CD14-positive monocyte (primary cell): ENCODE results near the gene DGKA. TPM values are rescaled to one million over a fixed set of nuclear protein-coding genes. Genes with fewer than 3 reads are reported as not detected.

Experiments used
- DNase-seq, 3 donors: peaks; one replicate each; pipeline ENCODE4 v3.0.0-alpha.2; 2011 to 2022
- H2AFZ ChIP-seq: 2 replicates; pipeline ENCODE4 v1.6.0; 2012; ENCODE audit warnings: mild to moderate bottlenecking, low read depth, low read length, inconsistent platforms; ENCODE audit not compliant: insufficient read depth, poor library complexity, severe bottlenecking
- H3K27ac ChIP-seq, 2 donors: 1 replicate in 1 of 2; 2 replicates in 1 of 2; pipeline ENCODE4 v1.5.1; 2012 to 2013; ENCODE audit warnings: low read length in 2 of 2, control low read depth in 1 of 2, inconsistent platforms in 1 of 2, low read depth in 1 of 2, mild to moderate bottlenecking in 1 of 2
- H3K27me3 ChIP-seq, 2 donors: one replicate each; pipeline versions ENCODE4 v1.6.0 to v1.6.1; 2011 to 2013; ENCODE audit warnings: low read length in 2 of 2; ENCODE audit not compliant: control insufficient read depth in 2 of 2, insufficient read depth in 2 of 2
- H3K36me3 ChIP-seq, 2 donors: replicated peaks in 1 of 2; 1 replicate in 1 of 2; 2 replicates in 1 of 2; pipeline versions ENCODE4 v1.5.1 to v1.6.1; 2012 to 2013; ENCODE audit warnings: low read length in 2 of 2, control low read depth in 1 of 2, inconsistent platforms in 1 of 2, mild to moderate bottlenecking in 1 of 2; ENCODE audit not compliant: insufficient read depth in 2 of 2, control insufficient read depth in 1 of 2
- H3K4me1 ChIP-seq, 2 donors: 1 replicate in 1 of 2; 2 replicates in 1 of 2; pipeline versions ENCODE4 v1.5.1 to v1.6.1; 2012 to 2013; ENCODE audit warnings: low read length in 2 of 2, control low read depth in 1 of 2, inconsistent platforms in 1 of 2, mild to moderate bottlenecking in 1 of 2, moderate library complexity in 1 of 2; ENCODE audit not compliant: insufficient read depth in 2 of 2, control insufficient read depth in 1 of 2
- H3K4me2 ChIP-seq: replicated peaks from 2 replicates; pipeline ENCODE3; 2012; ENCODE audit warnings: low read length, moderate library complexity, mild to moderate bottlenecking; ENCODE audit not compliant: poor library complexity, severe bottlenecking; ENCODE audit errors: extremely low read depth
- H3K4me3 ChIP-seq, 3 experiments: fragments of 200-600 bp in 1 of 3; sonication (generic) in 1 of 3; replicated peaks in 1 of 3; 1 replicate in 2 of 3; 2 replicates in 1 of 3; pipeline ENCODE4 v1.5.1; 2011 to 2013; ENCODE audit warnings: low read length in 3 of 3, mild to moderate bottlenecking in 3 of 3, control low read depth in 2 of 3, low read depth in 2 of 3, inconsistent platforms in 1 of 3, moderate library complexity in 1 of 3
- H3K79me2 ChIP-seq: 2 replicates; pipeline ENCODE4 v1.6.0; 2012; ENCODE audit warnings: mild to moderate bottlenecking, control low read depth, inconsistent platforms, low read length, moderate library complexity; ENCODE audit not compliant: insufficient read depth
- H3K9ac ChIP-seq: 2 replicates; pipeline ENCODE4 v1.6.0; 2017; ENCODE audit warnings: low read length, mild to moderate bottlenecking; ENCODE audit not compliant: insufficient read depth, poor library complexity, severe bottlenecking
- H3K9me3 ChIP-seq, 2 donors: replicated peaks in 1 of 2; 1 replicate in 1 of 2; 2 replicates in 1 of 2; pipeline versions ENCODE4 v1.5.1 to v1.6.1; 2012 to 2013; ENCODE audit warnings: low read length in 2 of 2, control low read depth in 1 of 2; ENCODE audit not compliant: control insufficient read depth in 1 of 2, insufficient read depth in 1 of 2
- H4K20me1 ChIP-seq: 2 replicates; pipeline ENCODE4 v1.6.0; 2012; ENCODE audit warnings: mild to moderate bottlenecking, low read length, control low read depth, moderate library complexity; ENCODE audit not compliant: insufficient read depth
- H3K27ac Mint-ChIP-seq, 7 donors: one replicate each; pipeline ENCODE4 v1.8.0; 2020; ENCODE audit warnings: mild to moderate bottlenecking in 7 of 7, mixed read lengths in 7 of 7, moderate library complexity in 6 of 7, inconsistent platforms in 2 of 7
- H3K27me3 Mint-ChIP-seq, 3 donors: one replicate each; pipeline ENCODE4 v1.8.0; 2021 to 2022; ENCODE audit warnings: low read depth in 3 of 3, mild to moderate bottlenecking in 3 of 3, mixed read lengths in 3 of 3, moderate library complexity in 3 of 3, inconsistent platforms in 1 of 3
- H3K36me3 Mint-ChIP-seq, 2 donors: one replicate each; pipeline ENCODE4 v1.8.0; 2020; ENCODE audit warnings: mixed read lengths in 2 of 2, inconsistent platforms in 1 of 2, mild to moderate bottlenecking in 1 of 2
- H3K4me1 Mint-ChIP-seq: one replicate; pipeline ENCODE4 v1.8.0; 2020; ENCODE audit warnings: mild to moderate bottlenecking, mixed read lengths
- H3K4me3 Mint-ChIP-seq, 2 donors: one replicate each; pipeline ENCODE4 v1.8.0; 2020; ENCODE audit warnings: mild to moderate bottlenecking in 2 of 2, mixed read lengths in 2 of 2, moderate library complexity in 1 of 2
- H3K9me3 Mint-ChIP-seq, 7 donors: one replicate each; pipeline ENCODE4 v1.8.0; 2020 to 2022; ENCODE audit warnings: mixed read lengths in 7 of 7, mild to moderate bottlenecking in 6 of 7, moderate library complexity in 6 of 7, inconsistent platforms in 2 of 7
- CTCF ChIP-seq: fragments of 200-600 bp; IDR thresholded peaks from one replicate; pipeline ENCODE4 v1.8.0; 2022; ENCODE audit warnings: antibody characterized with exemption, mild to moderate bottlenecking
- WGBS: methylation state at CpG from one replicate; pipeline ENCODE4 v1.1.5; 2013; ENCODE audit warnings: missing lambda C conversion rate; ENCODE audit not compliant: insufficient coverage; 5-methylcytosine and 5-hydroxymethylcytosine counted together
- intact Hi-C, 2 donors: fragments of 100-400 bp; cut with micrococcal nuclease; formaldehyde crosslinking; loops; one replicate each; pipeline versions ENCODE4 v1.15.0 to v1.15.1; 2023
- polyA plus RNA-seq, 3 donors: library from polyadenylated mRNA; depleted of rRNA in 1 of 3; unstranded in 2 of 3; stranded (reverse) in 1 of 3; fragments of 300-500 nt in 2 of 3; fragments of >200 nt in 1 of 3; fragmentation: Illumina TruSeq in 2 of 3; gene quantifications; 1 replicate in 2 of 3; 2 replicates in 1 of 3; pipeline ENCODE4 v1.2.3, GENCODE V29; 2012 to 2021

DGKA gene
- polyA plus RNA-seq, 3 donors, result 16.0 to 99.1 (median 21.4) TPM

GRCh38 chr12:55932551-55932910, 1.6 kb downstream of the DGKA start:
- Mint-ChIP-seq H3K9me3 (no peaks in the 10 kb centered on the region), H3K36me3 (peaks cover 19 to 22% of the 10 kb centered on the region in 2 donors), H3K4me1 (peaks cover 61% of the 10 kb centered on the region), H3K4me3 (peak overlapping the region; percentile 97 to 99), H3K27ac (peak overlapping the region; percentile 85 to 99 (median 94)), H3K27me3 (peaks cover 0 to 3% (median 1%) of the 10 kb centered on the region in 3 donors)
- no CpG with 5 or more reads among the region's 4 CpGs for WGBS
- no peak for TF ChIP-seq CTCF
- Histone ChIP-seq H4K20me1 (peaks cover 13% of the 10 kb centered on the region), H3K4me1 (peaks cover 57 to 59% of the 10 kb centered on the region in 2 donors), H3K79me2 (peaks cover 53% of the 10 kb centered on the region), H3K9ac (peak overlapping the region; percentile 82), H3K27me3 (no peaks in the 10 kb centered on the region), H3K4me2 (peak overlapping the region; percentile 88), H3K36me3 (peaks cover 10 to 23% of the 10 kb centered on the region in 2 donors), H3K27ac (peak overlapping the region; percentile 76 to 96), H2AFZ (peak overlapping the region; percentile 70), H3K9me3 (no peaks in the 10 kb centered on the region), H3K4me3 (peak overlapping the region; percentile 92 to 97 (median 96))
- peak; percentile 63 to 77 (median 67) for DNase-seq
- intact Hi-C loops, result loop anchor here in 1 of 2 donors (5.0 kb wide), 1 partner anchor 35 kb away; the partner anchor contains the start of genes CDK2 and PMEL

- Histone ChIP-seq H3K9me3 (no peaks in the 10 kb centered on the region), H3K27me3 (no peaks in the 10 kb centered on the region), H2AFZ (no peak overlapping the region), H3K4me1 (peaks cover 52 to 55% of the 10 kb centered on the region in 2 donors), H3K36me3 (peaks cover 18 to 31% of the 10 kb centered on the region in 2 donors), H3K79me2 (peaks cover 46% of the 10 kb centered on the region), H3K9ac (peak overlapping the region; percentile 82), H3K4me2 (peak overlapping the region; percentile 88), H4K20me1 (peaks cover 13% of the 10 kb centered on the region), H3K4me3 (peak overlapping the region in 2 of 3 experiments; percentile 96 to 97), H3K27ac (peak overlapping the region; percentile 76 to 96)
- H3K36me3 Mint-ChIP-seq, result peaks cover 26 to 30% of the 10 kb centered on the region in 2 donors
- intact Hi-C loops, result loop anchor here in 1 of 2 donors (5.0 kb wide), 1 partner anchor 34 kb away; the partner anchor contains the start of genes CDK2 and PMEL
- WGBS, result 100% methylated on average over 1 of the region's 7 CpGs
- peak overlapping the region; percentile 85 to 99 (median 94) for H3K27ac Mint-ChIP-seq
- no peaks in the 10 kb centered on the region for H3K9me3 Mint-ChIP-seq
- peak overlapping the region; percentile 97 to 99 for H3K4me3 Mint-ChIP-seq
- TF ChIP-seq CTCF, result no peak
- peak; percentile 67 to 86 (median 76) for DNase-seq
- H3K27me3 Mint-ChIP-seq, result peaks cover 0 to 3% (median 1%) of the 10 kb centered on the region in 3 donors
- peaks cover 57% of the 10 kb centered on the region for H3K4me1 Mint-ChIP-seq
These were observed 2.3 kb downstream of the DGKA start for GRCh38 chr12:55933169-55933798.
